Gastrocnemius medialis (tissue), 4 donors: Measurements from ENCODE around the gene ITPR1. TPM values are rescaled to one million over a fixed set of nuclear protein-coding genes. Genes with fewer than 3 reads are reported as not detected.

ENCODE experiments used
- ATAC-seq, 2 donors: fragments of 150-250 bp; one replicate each; pipeline ENCODE4 v1.9.1; 2016
- DNase-seq, 2 donors: peaks; one replicate each; pipeline ENCODE4 v3.0.0-alpha.2; 2019
- H3K27ac ChIP-seq, 4 donors: fragments of 200-600 bp; sonication (generic); 1 replicate in 1 of 4; 2 replicates in 3 of 4; pipeline ENCODE4 v1.5.1; 2016 to 2018; ENCODE audit warnings: mild to moderate bottlenecking in 2 of 4, moderate library complexity in 1 of 4
- H3K27me3 ChIP-seq, 3 donors: fragments of 200-600 bp; sonication (generic) in 2 of 3; 1 replicate in 1 of 3; 2 replicates in 2 of 3; pipeline versions ENCODE4 v1.5.1 to v1.6.0; 2016 to 2019; ENCODE audit warnings: mild to moderate bottlenecking in 1 of 3, moderate library complexity in 1 of 3
- H3K36me3 ChIP-seq, 2 donors: fragments of 200-600 bp; sonication (generic) in 1 of 2; one replicate each; pipeline ENCODE4 v1.5.1; 2017 to 2018
- H3K4me1 ChIP-seq, 2 donors: fragments of 200-600 bp; sonication (generic) in 1 of 2; one replicate each; pipeline ENCODE4 v1.5.1; 2016 to 2017; ENCODE audit warnings: mild to moderate bottlenecking in 2 of 2
- H3K4me3 ChIP-seq, 4 donors: fragments of 200-600 bp; sonication (generic) in 3 of 4; 1 replicate in 1 of 4; 2 replicates in 3 of 4; pipeline ENCODE4 v1.5.1; 2016 to 2019; ENCODE audit warnings: mild to moderate bottlenecking in 2 of 4
- H3K9me3 ChIP-seq, 3 donors: fragments of 200-600 bp; sonication (generic) in 2 of 3; 1 replicate in 1 of 3; 2 replicates in 2 of 3; pipeline ENCODE4 v1.5.1; 2016 to 2019
- POLR2A ChIP-seq, 2 donors: fragments of 450-650 bp; IDR thresholded peaks; one replicate each; pipeline ENCODE4 v1.6.1; 2017; ENCODE audit warnings: antibody characterized with exemption in 2 of 2, mild to moderate bottlenecking in 2 of 2, moderate library complexity in 2 of 2
- in situ Hi-C, 4 donors: fragments of 200-750 bp; cut with MboI; loops; one replicate each; pipeline versions ENCODE4 v1.15.0 to v1.8.0; 2017; ENCODE audit warnings: low sequenced_read_pairs in 4 of 4
- intact Hi-C: fragments of 100-400 bp; cut with DNase I; formaldehyde crosslinking; loops from one replicate; pipeline ENCODE4 v1.15.1; 2023; ENCODE audit warnings: low total_unique reads
- total RNA-seq, 4 donors: library from RNA; depleted of rRNA; stranded (reverse); fragments of >200 nt; gene quantifications; one replicate each; pipeline versions ENCODE4 v1.1.0 to v1.2.3, GENCODE V29; 2016
- TF ChIP-seq, protein P1 (sequence below), 5 experiments: fragments of 450-650 bp in 3 of 5; fragments of 200-600 bp in 2 of 5; sonication (generic) in 2 of 5; IDR thresholded peaks in 4 of 5; conservative IDR thresholded peaks in 1 of 5; 1 replicate in 4 of 5; 2 replicates in 1 of 5; pipeline ENCODE4 v1.5.1; 2016 to 2019; ENCODE audit warnings: antibody characterized with exemption in 5 of 5, mild to moderate bottlenecking in 3 of 5, moderate library complexity in 3 of 5

Gene ITPR1
- total RNA-seq, 4 donors from 2014 or later = 5.5 to 21.7 (median 11.3) TPM

DNA sequence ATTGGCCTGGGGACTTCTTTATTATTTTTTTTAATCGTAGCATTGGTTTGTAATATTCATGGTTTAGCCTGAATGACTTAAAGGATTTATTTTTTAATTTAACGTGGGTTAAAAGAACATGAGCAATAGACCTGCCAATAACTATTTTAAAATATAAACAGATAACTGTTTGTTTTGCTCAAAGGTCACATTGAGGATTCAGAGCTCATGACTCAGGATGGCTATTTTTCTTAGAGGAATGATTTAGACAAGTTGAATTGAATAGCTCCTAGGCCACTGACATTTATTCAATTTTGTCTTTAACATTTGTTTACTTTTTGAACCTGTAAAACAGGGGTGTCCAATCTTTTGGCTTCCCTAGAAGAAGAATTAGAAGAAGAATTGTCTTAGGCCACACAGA, 68.5 kb downstream of the ITPR1 start:
- ATAC-seq (no peak), DNase-seq (no peak)
- Histone ChIP-seq H3K4me3 (no peak overlapping the region), H3K27ac (no peak overlapping the region), H3K9me3 (no peaks in the 10 kb centered on the region), H3K27me3 (no peaks in the 10 kb centered on the region), H3K36me3 (no peaks in the 10 kb centered on the region), H3K4me1 (no peaks in the 10 kb centered on the region)
- in situ Hi-C loops = no loop called here
- intact Hi-C loops = no loop called here
- no peak for TF ChIP-seq POLR2A (IDR thresholded peaks at IDR 0.05)

DNA sequence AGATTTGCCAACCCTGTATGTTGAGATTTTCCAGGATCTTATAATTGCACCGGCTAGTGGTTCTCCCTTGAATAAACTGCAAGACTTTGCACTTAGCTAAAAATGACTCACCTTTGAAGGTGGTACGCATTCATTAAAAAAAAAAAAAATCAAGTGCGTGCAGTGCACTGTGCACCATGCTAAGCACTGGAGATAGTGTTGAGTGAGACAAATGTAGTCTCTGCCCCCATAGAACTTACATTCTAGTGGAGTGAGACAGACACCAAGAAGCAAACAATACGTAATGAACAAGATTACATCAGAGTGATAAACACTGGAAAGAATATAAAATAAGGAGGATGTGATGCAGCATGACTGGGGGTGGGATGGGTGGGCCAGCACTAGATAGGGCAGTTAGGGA, 69.4 kb downstream of the ITPR1 start:
- no peak overlapping the region for H3K4me3 ChIP-seq
- no peaks in the 10 kb centered on the region for H3K36me3 ChIP-seq
- ATAC-seq (no peak), DNase-seq (no peak)
- TF ChIP-seq POLR2A (IDR thresholded peaks at IDR 0.05) = no peak
- TF ChIP-seq, protein P1, sequence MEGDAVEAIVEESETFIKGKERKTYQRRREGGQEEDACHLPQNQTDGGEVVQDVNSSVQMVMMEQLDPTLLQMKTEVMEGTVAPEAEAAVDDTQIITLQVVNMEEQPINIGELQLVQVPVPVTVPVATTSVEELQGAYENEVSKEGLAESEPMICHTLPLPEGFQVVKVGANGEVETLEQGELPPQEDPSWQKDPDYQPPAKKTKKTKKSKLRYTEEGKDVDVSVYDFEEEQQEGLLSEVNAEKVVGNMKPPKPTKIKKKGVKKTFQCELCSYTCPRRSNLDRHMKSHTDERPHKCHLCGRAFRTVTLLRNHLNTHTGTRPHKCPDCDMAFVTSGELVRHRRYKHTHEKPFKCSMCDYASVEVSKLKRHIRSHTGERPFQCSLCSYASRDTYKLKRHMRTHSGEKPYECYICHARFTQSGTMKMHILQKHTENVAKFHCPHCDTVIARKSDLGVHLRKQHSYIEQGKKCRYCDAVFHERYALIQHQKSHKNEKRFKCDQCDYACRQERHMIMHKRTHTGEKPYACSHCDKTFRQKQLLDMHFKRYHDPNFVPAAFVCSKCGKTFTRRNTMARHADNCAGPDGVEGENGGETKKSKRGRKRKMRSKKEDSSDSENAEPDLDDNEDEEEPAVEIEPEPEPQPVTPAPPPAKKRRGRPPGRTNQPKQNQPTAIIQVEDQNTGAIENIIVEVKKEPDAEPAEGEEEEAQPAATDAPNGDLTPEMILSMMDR (IDR thresholded peaks at IDR 0.05 in 4 of 5, conservative IDR thresholded peaks at IDR 0.05 in 1 of 5) = no peak
- no peak overlapping the region for H3K27ac ChIP-seq
- no peaks in the 10 kb centered on the region for H3K27me3 ChIP-seq
- in situ Hi-C loops (no loop called here), intact Hi-C loops (no loop called here)
- H3K4me1 ChIP-seq = no peaks in the 10 kb centered on the region
- no peaks in the 10 kb centered on the region for H3K9me3 ChIP-seq

DNA sequence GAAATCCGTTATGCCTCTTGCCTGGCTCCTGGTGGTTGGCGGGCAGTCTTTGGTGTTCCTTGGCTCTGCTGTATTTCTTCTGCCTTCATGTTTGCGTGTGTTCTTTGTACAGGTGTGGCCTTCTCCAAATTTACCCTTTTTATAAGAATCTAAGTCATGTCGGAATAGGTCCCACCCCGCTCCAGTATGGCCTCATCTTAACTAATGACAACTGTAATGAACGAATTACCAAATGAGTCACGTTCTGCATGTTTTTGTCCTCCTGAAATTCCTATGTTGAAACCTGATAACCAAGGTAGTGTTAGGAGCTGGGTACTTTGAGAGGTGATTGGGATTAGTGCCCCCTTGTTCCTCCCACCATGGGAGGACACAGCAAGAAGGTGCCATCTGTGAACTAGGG, 71.1 kb downstream of the ITPR1 start:
- H3K36me3 ChIP-seq = no peaks in the 10 kb centered on the region
- no peak overlapping the region for H3K4me3 ChIP-seq
- in situ Hi-C loops = no loop called here
- DNase-seq (no peak), ATAC-seq (no peak)
- no peaks in the 10 kb centered on the region for H3K27me3 ChIP-seq
- no peak overlapping the region for H3K27ac ChIP-seq
- intact Hi-C loops = no loop called here
- no peaks in the 10 kb centered on the region for H3K4me1 ChIP-seq
- H3K9me3 ChIP-seq = no peaks in the 10 kb centered on the region
- no peak for TF ChIP-seq POLR2A (IDR thresholded peaks at IDR 0.05)
- TF ChIP-seq, protein P1 (IDR thresholded peaks at IDR 0.05 in 4 of 5, conservative IDR thresholded peaks at IDR 0.05 in 1 of 5) = no peak

DNA sequence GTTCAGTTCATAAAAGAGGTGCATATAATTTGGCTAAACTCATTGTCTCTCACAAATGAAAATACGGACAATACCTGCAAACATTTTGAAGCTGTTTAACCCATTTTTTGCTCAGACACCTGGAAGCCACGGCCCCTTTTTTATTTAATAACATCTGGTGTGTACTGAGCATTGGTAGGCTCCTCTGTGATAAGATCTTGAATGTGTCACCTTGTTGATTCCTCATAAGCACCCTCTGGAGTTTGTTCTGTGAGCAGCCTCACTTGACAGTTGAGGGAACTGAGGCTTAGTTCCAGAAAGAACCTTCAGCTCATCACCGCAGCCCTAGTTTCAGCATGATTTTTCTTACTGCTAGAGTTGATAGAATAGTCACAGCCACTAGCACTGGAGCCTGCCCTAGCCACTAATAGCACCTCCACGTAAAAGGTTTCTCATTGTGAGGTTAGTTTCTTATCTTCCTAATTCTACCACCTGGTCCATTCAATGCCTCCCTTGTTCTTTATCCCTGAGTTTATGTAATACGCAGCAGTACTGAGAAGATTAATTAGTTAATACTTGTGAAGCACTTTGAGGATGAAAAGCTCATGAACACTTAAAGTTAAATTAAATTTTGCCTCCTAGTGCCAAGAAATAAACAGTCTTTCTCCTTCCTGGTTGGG, 71.9 kb downstream of the ITPR1 start:
- Histone ChIP-seq H3K9me3 (no peaks in the 10 kb centered on the region), H3K4me1 (no peaks in the 10 kb centered on the region), H3K27ac (no peak overlapping the region), H3K4me3 (no peak overlapping the region), H3K36me3 (no peaks in the 10 kb centered on the region), H3K27me3 (no peaks in the 10 kb centered on the region)
- in situ Hi-C loops = no loop called here
- intact Hi-C loops = no loop called here
- TF ChIP-seq, protein P1 (IDR thresholded peaks at IDR 0.05 in 4 of 5, conservative IDR thresholded peaks at IDR 0.05 in 1 of 5) = no peak
- no peak for TF ChIP-seq POLR2A (IDR thresholded peaks at IDR 0.05)
- DNase-seq (no peak), ATAC-seq (no peak)

DNA sequence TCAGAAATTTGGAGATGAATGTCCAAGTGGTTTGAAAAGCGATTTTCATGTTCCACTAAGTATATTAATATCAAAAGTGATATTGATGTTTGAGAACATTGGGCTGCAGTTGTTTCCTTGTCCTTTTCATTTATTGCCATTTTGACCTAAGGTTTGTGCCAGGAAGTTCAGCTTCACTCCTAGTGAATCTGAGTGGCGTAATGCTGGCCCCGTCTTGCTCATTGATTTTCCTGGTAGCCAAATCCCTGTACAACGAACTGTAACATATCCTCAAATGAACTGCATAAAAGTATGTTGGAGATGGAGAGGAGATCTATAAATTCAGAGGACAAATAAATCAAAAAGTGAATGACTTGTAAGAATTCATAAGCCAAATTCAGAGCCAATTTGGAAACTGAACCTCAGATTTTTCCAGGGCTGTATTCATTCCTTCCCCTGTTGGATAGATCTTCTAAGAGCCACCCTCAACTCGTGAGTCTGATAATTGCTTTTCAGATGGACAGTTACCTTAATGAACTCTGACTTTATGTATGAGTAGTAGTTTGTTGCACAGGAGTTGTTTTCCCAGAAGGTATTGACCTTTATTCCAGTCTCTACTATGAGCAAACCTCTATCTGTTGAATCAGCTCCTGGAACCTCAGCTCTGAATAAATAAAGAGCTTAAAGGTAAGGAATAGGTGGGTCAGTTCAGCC, 72.8 kb downstream of the ITPR1 start:
- intact Hi-C loops (no loop called here), in situ Hi-C loops (no loop called here)
- Histone ChIP-seq H3K4me3 (no peak overlapping the region), H3K27me3 (no peaks in the 10 kb centered on the region), H3K9me3 (no peaks in the 10 kb centered on the region), H3K4me1 (no peaks in the 10 kb centered on the region), H3K36me3 (no peaks in the 10 kb centered on the region), H3K27ac (no peak overlapping the region)
- no peak for ATAC-seq
- DNase-seq = no peak
- TF ChIP-seq POLR2A (IDR thresholded peaks at IDR 0.05) = no peak
- TF ChIP-seq, protein P1 (IDR thresholded peaks at IDR 0.05 in 4 of 5, conservative IDR thresholded peaks at IDR 0.05 in 1 of 5) = no peak
